ENCODE measurements around the gene PRKCH.

DNA sequence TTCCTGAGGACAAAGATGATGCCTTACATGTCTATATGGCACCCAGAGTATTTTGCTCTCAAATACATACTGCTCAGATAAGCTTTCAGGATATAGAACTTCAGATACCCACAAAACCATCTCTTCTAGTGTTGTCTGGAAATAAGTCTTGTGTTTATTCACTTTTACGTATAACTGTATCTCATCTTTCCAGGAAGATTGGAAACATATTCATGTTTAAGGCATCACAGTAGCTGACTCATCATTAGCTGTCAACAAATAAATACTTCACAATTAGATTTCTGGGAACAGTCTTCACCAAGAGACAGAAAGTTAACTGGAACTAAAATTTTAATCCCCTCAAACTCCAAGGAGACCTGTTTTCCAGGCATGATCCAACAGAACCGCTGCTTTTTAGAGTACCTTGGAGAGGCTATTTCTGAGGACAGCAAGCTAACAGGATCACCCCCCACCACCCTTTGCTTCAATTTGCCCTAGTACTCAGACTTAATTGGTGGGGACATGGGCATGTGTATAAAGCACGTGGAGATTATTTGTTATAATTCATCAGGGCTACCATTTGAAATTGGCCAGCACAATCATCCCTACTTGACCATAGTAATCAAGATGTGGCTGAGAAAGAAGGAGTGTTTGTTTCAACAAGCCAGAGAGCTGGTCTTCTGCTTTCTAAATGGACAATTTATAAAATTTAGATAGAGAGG is 244.6 kb downstream of the PRKCH start:
- TF ChIP-seq, protein P1, sequence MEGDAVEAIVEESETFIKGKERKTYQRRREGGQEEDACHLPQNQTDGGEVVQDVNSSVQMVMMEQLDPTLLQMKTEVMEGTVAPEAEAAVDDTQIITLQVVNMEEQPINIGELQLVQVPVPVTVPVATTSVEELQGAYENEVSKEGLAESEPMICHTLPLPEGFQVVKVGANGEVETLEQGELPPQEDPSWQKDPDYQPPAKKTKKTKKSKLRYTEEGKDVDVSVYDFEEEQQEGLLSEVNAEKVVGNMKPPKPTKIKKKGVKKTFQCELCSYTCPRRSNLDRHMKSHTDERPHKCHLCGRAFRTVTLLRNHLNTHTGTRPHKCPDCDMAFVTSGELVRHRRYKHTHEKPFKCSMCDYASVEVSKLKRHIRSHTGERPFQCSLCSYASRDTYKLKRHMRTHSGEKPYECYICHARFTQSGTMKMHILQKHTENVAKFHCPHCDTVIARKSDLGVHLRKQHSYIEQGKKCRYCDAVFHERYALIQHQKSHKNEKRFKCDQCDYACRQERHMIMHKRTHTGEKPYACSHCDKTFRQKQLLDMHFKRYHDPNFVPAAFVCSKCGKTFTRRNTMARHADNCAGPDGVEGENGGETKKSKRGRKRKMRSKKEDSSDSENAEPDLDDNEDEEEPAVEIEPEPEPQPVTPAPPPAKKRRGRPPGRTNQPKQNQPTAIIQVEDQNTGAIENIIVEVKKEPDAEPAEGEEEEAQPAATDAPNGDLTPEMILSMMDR (IDR thresholded peaks at IDR 0.05) = no peak
- TF ChIP-seq POLR2A (IDR thresholded peaks at IDR 0.05) = no peak
